OCI-LY3 (cell line): Measurements from ENCODE around the gene MTHFR.

Experiments
- H2AFZ ChIP-seq: fragments of 200-600, 300-600 bp; shearing (Covaris generic); 2 replicates; pipeline ENCODE4 v1.6.0; 2014; ENCODE audit warnings: antibody characterized with exemption, low read depth, low read length
- H3K27ac ChIP-seq: fragments of 200-600, 300-600 bp; sonication (generic); 2 replicates; pipeline ENCODE4 v1.5.1; 2014; ENCODE audit warnings: mild to moderate bottlenecking, low read length, moderate library complexity, mixed read lengths
- H3K27me3 ChIP-seq: fragments of 200-600, 300-600 bp; sonication (generic); 2 replicates; pipeline ENCODE4 v1.6.1; 2014; ENCODE audit warnings: low read depth, low read length, mixed read lengths
- H3K36me3 ChIP-seq: fragments of 200-600, 300-600 bp; sonication (generic); replicated peaks from 2 replicates; pipeline ENCODE3; 2014; ENCODE audit warnings: low read depth, low read length, mixed read lengths
- H3K4me1 ChIP-seq: fragments of 300-600, 200-600 bp; sonication (generic); 2 replicates; pipeline ENCODE4 v1.6.1; 2014; ENCODE audit warnings: low read length, mixed read lengths
- H3K4me2 ChIP-seq: fragments of 200-600, 300-600 bp; sonication (generic); 2 replicates; pipeline ENCODE4 v1.6.1; 2014; ENCODE audit warnings: low read length, mixed read lengths
- H3K4me3 ChIP-seq: fragments of 300-600, 200-600 bp; sonication (generic); 2 replicates; pipeline ENCODE4 v1.5.1; 2014; ENCODE audit warnings: antibody characterized with exemption, mild to moderate bottlenecking, low read length, moderate library complexity
- H3K79me2 ChIP-seq: fragments of 300-600, 200-600 bp; shearing (Covaris generic); 2 replicates; pipeline ENCODE4 v1.6.1; 2014; ENCODE audit warnings: mild to moderate bottlenecking, low read length, mixed read lengths
- H3K9ac ChIP-seq: fragments of 300-600, 200-600 bp; shearing (Covaris generic); 2 replicates; pipeline ENCODE4 v1.6.0; 2014; ENCODE audit warnings: mild to moderate bottlenecking, low read length, moderate library complexity
- H3K9me3 ChIP-seq: fragments of 200-600, 300-600 bp; shearing (Covaris generic); 2 replicates; pipeline ENCODE4 v1.6.1; 2014; ENCODE audit warnings: low read length, mixed read lengths; ENCODE audit not compliant: insufficient read depth
- H4K20me1 ChIP-seq: fragments of 200-600, 300-600 bp; sonication (generic); 2 replicates; pipeline ENCODE4 v1.6.1; 2016; ENCODE audit warnings: low read length, mixed read lengths; ENCODE audit not compliant: insufficient read depth
- EZH2phosphoT487 ChIP-seq: fragments of 200-600 bp; shearing (Covaris generic); IDR thresholded peaks from 2 replicates; pipeline ENCODE4 v1.6.1; 2018; ENCODE audit warnings: antibody characterized with exemption, mixed run types, low read depth
- TF ChIP-seq, protein P1 (sequence below): fragments of 200-600, 300-600 bp; sonication (generic); IDR thresholded peaks from 2 replicates; pipeline ENCODE4 v1.5.1; 2014; ENCODE audit warnings: antibody characterized with exemption, low read length, low read depth

Gene MTHFR

DNA sequence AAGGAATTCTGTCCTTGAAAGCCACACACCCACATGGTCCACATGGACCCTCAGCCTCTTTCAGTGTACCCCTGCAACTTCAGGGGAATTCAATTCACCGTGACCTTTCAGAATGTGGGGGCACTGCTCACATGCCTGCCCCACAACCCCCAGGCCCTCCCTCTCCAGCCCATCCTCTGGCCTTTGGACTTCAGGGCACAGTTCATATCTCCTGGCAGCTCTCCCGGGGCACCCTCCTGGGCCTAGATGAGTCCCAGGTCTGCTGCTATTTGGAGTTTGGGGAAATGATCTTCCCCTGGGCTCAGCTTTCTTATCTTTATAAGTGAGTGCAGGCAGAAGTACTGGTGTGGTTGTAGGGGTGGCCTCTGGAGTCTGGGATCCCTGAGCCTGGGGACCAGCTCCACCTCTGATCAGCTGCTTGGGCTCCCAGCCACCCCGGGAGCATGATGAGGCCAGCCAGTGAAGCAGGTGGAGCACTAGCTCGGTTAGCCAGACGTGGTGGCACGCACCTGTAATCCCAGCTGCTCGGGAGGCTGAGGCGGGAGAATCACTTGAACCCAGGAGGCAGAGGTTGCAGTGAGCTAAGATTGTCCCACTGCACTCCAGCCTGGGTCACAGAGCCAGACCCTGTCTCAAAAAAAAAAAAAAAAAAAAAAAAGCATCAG, 28.0 kb downstream of the MTHFR start:
- H3K4me3 ChIP-seq: no peak overlapping the region
- peaks cover 7% of the 10 kb centered on the region; the same call in 1 of the 2 replicates for H3K4me1 ChIP-seq
- no peaks in the 10 kb centered on the region for H3K27me3 ChIP-seq
- no peak overlapping the region for H3K9ac ChIP-seq
- no peak overlapping the region for H2AFZ ChIP-seq
- TF ChIP-seq EZH2phosphoT487: no peak
- TF ChIP-seq, protein P1, sequence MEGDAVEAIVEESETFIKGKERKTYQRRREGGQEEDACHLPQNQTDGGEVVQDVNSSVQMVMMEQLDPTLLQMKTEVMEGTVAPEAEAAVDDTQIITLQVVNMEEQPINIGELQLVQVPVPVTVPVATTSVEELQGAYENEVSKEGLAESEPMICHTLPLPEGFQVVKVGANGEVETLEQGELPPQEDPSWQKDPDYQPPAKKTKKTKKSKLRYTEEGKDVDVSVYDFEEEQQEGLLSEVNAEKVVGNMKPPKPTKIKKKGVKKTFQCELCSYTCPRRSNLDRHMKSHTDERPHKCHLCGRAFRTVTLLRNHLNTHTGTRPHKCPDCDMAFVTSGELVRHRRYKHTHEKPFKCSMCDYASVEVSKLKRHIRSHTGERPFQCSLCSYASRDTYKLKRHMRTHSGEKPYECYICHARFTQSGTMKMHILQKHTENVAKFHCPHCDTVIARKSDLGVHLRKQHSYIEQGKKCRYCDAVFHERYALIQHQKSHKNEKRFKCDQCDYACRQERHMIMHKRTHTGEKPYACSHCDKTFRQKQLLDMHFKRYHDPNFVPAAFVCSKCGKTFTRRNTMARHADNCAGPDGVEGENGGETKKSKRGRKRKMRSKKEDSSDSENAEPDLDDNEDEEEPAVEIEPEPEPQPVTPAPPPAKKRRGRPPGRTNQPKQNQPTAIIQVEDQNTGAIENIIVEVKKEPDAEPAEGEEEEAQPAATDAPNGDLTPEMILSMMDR: no peak
- no peak overlapping the region for H3K4me2 ChIP-seq
- no peaks in the 10 kb centered on the region for H4K20me1 ChIP-seq
- no peak overlapping the region for H3K27ac ChIP-seq
- no peaks in the 10 kb centered on the region for H3K79me2 ChIP-seq
- no peaks in the 10 kb centered on the region for H3K9me3 ChIP-seq
- H3K36me3 ChIP-seq: no peaks in the 10 kb centered on the region

DNA sequence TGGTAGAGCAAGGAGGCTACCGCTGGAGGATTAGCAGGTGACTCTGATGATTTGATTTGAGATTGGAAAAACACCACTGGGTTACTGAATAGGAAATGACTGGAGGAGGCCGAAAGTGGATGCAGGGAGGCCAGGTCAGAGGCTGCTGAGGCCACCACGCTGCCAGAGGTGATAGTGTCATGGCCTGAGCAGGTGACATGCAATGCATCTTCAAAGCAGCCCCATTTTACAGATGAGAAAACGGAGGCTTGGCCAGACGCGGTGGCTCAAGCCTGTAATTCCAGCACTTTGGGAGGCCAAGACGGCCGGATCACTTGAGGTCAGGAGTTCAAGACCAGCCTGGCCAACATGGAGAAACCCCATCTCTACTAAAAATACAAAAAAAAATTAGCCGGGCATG, 31.0 kb downstream of the MTHFR start:
- Histone ChIP-seq H3K4me3 (no peak overlapping the region), H3K9ac (no peak overlapping the region), H3K9me3 (no peaks in the 10 kb centered on the region), H3K36me3 (no peaks in the 10 kb centered on the region), H4K20me1 (no peaks in the 10 kb centered on the region), H3K27me3 (no peaks in the 10 kb centered on the region), H2AFZ (no peak overlapping the region), H3K4me1 (peaks cover 14% of the 10 kb centered on the region), H3K79me2 (no peaks in the 10 kb centered on the region), H3K27ac (no peak overlapping the region), H3K4me2 (no peak overlapping the region)
- TF ChIP-seq, protein P1: no peak
- no peak for TF ChIP-seq EZH2phosphoT487

DNA sequence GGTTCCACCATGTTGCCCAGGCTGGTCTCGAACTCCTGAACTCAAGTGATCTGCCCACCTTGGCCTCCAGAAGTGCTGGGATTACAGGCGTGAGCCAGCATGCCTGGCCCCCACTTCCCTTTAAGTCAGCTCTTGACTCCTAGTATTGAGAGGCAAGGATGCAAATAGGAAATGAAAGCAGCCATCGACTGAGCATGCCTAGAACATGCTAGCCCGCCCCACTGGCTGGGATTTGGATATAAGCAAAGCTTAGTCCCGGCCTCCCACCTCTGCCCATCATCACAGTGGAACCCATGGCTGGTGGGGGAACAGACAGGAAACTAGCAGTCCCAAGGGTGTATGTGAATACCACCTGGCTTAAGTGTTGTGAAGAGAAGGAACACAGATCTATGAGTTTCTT, 33.3 kb downstream of the MTHFR start:
- no peak overlapping the region for H3K27ac ChIP-seq
- H2AFZ ChIP-seq: no peak overlapping the region; the same call in 1 of the 2 replicates
- H3K79me2 ChIP-seq: no peaks in the 10 kb centered on the region
- no peaks in the 10 kb centered on the region for H3K9me3 ChIP-seq
- TF ChIP-seq, protein P1: no peak
- TF ChIP-seq EZH2phosphoT487: no peak
- H3K4me2 ChIP-seq: peak overlapping the region; percentile 10
- H4K20me1 ChIP-seq: no peaks in the 10 kb centered on the region
- no peak overlapping the region for H3K4me3 ChIP-seq
- no peak overlapping the region for H3K9ac ChIP-seq
- H3K4me1 ChIP-seq: peaks cover 14% of the 10 kb centered on the region
- no peaks in the 10 kb centered on the region for H3K36me3 ChIP-seq
- no peaks in the 10 kb centered on the region for H3K27me3 ChIP-seq

DNA sequence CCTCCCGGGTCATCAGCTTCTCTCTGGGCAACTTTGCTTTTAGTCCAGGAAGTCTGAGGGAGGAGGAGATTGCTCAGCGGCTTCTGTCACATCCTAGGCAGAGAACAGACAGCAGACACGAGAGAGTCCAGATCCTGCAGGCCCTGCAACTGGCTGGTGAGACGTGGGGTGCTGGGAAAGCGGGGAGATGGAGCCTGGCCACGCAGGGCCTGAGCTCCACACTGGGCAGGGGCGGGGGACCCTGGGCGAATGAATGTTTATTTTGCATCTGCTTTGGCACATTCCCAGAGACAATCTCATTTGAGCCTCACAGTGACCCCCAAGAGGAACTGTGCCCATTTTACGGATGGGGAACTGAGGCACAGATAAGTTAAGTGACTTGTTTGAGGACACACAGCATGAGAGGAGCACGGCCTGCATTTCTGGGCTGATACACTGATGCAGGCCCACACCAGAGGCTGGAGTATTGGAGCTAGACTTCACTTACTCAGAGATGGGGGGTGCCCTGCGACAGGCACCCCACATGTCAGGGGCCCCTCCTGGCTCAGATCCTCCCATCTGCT, 34.2 kb downstream of the MTHFR start:
- Histone ChIP-seq H3K79me2 (no peaks in the 10 kb centered on the region), H3K4me1 (peaks cover 14% of the 10 kb centered on the region), H2AFZ (no peak overlapping the region), H3K4me2 (no peak overlapping the region), H3K4me3 (no peak overlapping the region), H3K27ac (no peak overlapping the region), H3K36me3 (no peaks in the 10 kb centered on the region), H3K9me3 (no peaks in the 10 kb centered on the region), H3K27me3 (no peaks in the 10 kb centered on the region), H3K9ac (no peak overlapping the region), H4K20me1 (no peaks in the 10 kb centered on the region)
- no peak for TF ChIP-seq EZH2phosphoT487
- TF ChIP-seq, protein P1: no peak
